Upper lobe of left lung (tissue), 4 donors: ENCODE results near the gene SLC25A30.

ENCODE experiments used
- POLR2A ChIP-seq, 4 donors: fragments of 450-650 bp; IDR thresholded peaks; one replicate each; pipeline ENCODE4 v1.5.1; 2016 to 2017; ENCODE audit warnings: antibody characterized with exemption in 4 of 4, mild to moderate bottlenecking in 2 of 4
- POLR2AphosphoS5 ChIP-seq, 2 donors: sonication (generic); formaldehyde crosslinking; IDR thresholded peaks; one replicate each; pipeline ENCODE4 v1.5.1; 2017; ENCODE audit warnings: antibody characterized with exemption in 2 of 2
- TF ChIP-seq, protein P1 (sequence below), 6 experiments: fragments of 450-650 bp in 4 of 6; fragments of 200-600 bp in 2 of 6; sonication (generic) in 2 of 6; IDR thresholded peaks; one replicate each; pipeline ENCODE4 v1.5.1; 2016 to 2019; ENCODE audit warnings: antibody characterized with exemption in 6 of 6

- TF ChIP-seq, protein P1, sequence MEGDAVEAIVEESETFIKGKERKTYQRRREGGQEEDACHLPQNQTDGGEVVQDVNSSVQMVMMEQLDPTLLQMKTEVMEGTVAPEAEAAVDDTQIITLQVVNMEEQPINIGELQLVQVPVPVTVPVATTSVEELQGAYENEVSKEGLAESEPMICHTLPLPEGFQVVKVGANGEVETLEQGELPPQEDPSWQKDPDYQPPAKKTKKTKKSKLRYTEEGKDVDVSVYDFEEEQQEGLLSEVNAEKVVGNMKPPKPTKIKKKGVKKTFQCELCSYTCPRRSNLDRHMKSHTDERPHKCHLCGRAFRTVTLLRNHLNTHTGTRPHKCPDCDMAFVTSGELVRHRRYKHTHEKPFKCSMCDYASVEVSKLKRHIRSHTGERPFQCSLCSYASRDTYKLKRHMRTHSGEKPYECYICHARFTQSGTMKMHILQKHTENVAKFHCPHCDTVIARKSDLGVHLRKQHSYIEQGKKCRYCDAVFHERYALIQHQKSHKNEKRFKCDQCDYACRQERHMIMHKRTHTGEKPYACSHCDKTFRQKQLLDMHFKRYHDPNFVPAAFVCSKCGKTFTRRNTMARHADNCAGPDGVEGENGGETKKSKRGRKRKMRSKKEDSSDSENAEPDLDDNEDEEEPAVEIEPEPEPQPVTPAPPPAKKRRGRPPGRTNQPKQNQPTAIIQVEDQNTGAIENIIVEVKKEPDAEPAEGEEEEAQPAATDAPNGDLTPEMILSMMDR (IDR thresholded peaks at IDR 0.05), result no peak
- TF ChIP-seq POLR2AphosphoS5 (IDR thresholded peaks at IDR 0.05) (no peak), POLR2A (IDR thresholded peaks at IDR 0.05) (no peak)
These were observed 50.2 kb downstream of the SLC25A30 start for GRCh38 chr13:45368005-45368404.
